KBM-7 (cell line): ENCODE results near the gene LCE1A.

Experiments used
- DNase-seq: peaks from one replicate; pipeline ENCODE4 v3.0.0-alpha.2; 2015
- in situ Hi-C: fragments of 300-500 bp; cut with MboI; formaldehyde crosslinking; loops from 2 replicates; pipeline ENCODE4 v1.14.3; 2020; ENCODE audit warnings: low sequenced_read_pairs, low pct_unique_long_range_greater_than_20kb, mixed read lengths

Gene LCE1A

DNA sequence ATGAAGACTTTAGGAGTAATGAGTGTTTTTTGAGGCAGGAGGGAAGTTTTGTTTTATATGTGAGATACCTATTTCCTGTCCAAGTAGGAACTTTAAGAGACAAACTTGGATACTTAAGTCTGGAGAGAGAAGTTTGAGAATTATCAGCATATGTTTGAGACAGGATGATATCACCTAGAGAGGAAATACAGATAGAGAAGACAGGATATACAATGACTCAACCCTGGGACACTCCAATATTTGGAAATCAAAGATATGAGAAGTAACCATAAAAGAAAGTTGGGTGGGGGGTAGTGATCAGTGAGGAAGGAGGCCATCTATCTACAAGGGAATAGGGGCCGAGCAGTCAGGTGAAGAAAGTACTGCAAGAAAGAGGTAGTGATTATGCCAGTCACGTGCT is 39.0 kb downstream of the LCE1A start:
- in situ Hi-C loops, result no loop called here

DNA sequence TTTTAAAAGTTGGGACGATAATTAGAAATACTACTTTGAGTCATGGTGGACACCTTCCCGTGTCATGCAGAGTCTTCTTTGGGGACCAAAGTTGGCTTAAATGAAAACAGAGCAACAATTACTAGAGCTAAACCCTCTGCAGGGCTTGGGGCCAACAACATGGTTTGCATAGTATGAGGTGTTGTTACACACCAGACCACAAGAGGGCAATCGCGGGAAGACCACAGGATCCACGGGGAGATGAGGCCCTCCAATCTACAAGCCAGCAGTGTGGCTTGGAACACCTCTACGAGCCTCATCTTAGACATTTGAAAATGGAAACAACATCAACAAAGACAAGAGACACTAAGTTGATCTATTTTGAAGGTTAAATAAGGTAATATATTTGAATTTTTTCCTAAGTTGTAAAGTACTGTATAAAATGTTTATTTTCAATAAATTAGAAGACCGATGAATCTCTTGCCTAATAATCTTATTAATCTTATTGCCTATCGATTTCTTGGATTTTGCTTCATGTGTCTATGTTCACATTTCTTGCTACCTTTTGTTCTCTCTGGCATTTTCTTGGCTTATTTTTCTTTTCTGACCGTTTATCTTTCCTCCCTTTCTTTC is 42.6 kb downstream of the LCE1A start:
- DNase-seq, result peak; percentile 67
- in situ Hi-C loops, result no loop called here

More for the DNA sequence above, 39.0 kb downstream of the LCE1A start:
- DNase-seq, result no peak

- in situ Hi-C loops, result no loop called here
- DNase-seq, result peak; percentile 55
Measured at GRCh38 chr1:152870831-152871730, 43.8 kb downstream of the LCE1A start.

DNA sequence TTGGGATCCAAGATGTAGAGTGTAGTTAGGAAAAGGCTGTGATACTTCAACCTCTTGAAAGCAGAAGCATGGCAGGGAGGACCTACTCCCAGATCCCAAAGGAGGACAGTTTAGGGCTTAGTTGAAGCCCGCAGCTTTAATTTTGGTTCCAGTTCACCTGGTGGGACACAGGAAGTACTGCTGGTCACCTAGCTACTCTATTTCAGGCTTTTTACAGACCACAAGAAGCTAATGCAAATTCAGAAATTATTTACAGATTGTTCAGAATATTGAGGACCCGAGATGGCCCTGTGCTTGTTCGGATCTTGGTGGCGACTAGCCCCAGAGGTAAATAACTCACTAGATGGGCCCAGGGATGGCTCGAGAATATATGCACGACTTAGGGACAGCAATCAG is 44.5 kb downstream of the LCE1A start:
- in situ Hi-C loops, result no loop called here

DNA sequence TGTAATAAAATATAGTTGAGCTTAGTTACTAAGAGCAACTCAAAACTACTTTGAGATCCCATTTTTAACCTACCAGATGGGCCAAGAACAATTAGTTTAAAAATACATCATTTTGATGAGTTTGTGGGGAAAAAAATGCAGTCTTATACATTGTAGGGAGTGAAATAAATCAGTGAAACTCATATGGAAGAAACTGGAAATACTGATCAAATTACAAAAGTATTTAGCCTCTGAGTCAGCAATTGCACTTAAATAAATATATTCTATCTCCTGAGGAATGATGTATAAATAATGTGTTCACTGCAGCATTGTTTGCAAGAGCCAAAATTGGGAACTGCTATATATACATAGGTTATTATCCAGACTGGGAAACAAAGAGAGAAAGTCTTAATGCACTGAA is 46.2 kb downstream of the LCE1A start:
- in situ Hi-C loops, result no loop called here
- no peak for DNase-seq

More for the DNA sequence above, 44.5 kb downstream of the LCE1A start:
- no peak for DNase-seq

- in situ Hi-C loops, result no loop called here
- no peak for DNase-seq
Measured at GRCh38 chr1:152876827-152877226, 49.6 kb downstream of the LCE1A start.
